ENCODE measurements around the gene IKZF1. TPM values are rescaled to one million over a fixed set of nuclear protein-coding genes. Genes with fewer than 3 reads are reported as not detected.
"Not testable (repeated sequence)": the region's sequence is repeated elsewhere in the genome, so short reads cannot be mapped to it uniquely, and the experiment has no call there.

The IKZF1 gene
- total RNA-seq, 1 experiment from 2014 or later: not detected

DNA sequence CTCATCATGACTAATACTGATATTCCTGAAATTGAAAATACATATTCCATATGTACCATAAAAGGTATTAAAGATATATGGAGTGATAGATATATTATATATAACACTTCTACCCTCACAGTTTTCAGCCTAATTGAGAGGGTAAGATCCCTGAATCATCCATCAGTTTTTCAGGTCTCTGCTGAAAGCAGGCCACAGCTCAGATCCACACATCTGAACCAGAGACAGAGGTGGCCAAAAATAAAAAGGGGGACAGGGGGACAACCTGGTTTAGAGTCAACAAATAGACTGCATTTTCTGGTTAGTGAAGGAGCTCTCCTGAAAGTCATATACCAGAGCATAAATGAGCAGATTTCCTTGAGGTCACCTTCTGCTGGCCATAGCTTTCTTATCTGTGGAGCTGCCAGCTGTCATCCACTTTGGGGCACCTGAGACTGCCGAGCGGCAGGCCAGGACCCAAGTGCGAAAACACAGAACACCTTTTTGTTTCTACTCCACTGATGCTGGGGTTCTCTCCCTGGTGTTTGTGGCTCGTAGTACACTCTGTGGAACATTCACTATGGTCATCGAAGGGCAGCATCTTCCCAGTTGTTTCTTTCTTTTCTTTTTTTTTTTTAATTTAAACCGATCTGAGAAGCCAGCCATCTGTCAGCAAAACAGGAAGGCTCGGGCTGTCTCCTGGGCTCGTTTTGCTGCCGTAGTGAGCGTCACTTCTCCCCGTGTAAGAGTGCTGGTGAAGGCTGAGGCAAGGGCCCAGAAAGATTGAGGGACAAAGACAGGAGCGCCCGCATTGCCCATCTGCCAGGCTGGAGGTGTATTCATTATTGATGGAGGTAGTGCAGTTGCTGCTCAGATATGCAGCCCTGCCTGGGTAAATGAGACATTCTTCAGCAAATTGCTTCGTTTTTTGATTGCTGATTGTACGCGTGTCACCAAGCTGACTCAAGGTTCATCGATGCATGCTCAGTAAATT, 13.5 kb downstream of the IKZF1 start:
- in situ Hi-C loops (cut with HindIII; ENCODE audit: low pct_unique_long_range_greater_than_20kb, low sequenced_read_pairs): no loop called here
- DNase-seq (ENCODE audit: low read depth, low spot score): no peak

GRCh38 chr7:50321487-50322067, 17.1 kb downstream of the IKZF1 start:
- no peak for DNase-seq (ENCODE audit: low read depth, low spot score)
- in situ Hi-C loops (cut with HindIII; ENCODE audit: low pct_unique_long_range_greater_than_20kb, low sequenced_read_pairs): no loop called here

DNA sequence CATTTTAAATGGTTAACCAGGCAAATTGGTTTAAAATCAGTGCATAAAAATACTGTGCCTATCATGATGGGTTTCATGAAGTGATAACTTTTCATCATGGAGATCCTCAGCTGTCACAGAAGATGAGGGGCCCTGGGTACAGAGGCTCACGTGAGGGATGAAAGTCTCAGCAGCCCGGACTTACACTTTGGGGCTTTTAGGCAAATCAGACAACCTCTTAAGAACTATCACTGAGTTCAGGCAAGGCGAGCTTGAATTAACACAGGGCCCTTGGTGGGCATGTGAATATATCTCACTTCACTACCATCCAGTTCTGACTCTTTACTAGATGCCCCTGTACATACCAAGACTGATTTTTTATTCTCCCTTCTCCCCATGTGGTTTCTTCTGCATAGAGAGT, 19.6 kb downstream of the IKZF1 start:
- no peak for DNase-seq (ENCODE audit: low read depth, low spot score)
- in situ Hi-C loops (cut with HindIII; ENCODE audit: low pct_unique_long_range_greater_than_20kb, low sequenced_read_pairs): no loop called here

DNA sequence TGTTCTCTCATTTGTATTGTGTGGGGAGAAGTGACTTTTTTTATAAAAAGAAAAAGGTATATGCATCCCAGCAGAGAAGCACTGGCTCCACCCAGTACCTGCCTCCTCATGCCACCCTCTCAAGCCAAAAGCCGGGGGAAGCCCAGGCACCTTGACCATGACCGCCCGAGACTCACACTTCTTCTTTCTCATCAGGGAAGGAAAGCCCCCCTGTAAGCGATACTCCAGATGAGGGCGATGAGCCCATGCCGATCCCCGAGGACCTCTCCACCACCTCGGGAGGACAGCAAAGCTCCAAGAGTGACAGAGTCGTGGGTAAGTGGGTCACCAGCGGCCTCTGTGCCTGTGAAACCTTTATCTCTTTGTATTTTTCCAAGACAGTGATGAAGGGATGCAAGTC, 22.9 kb downstream of the IKZF1 start:
- no peak for DNase-seq (ENCODE audit: low read depth, low spot score)

DNA sequence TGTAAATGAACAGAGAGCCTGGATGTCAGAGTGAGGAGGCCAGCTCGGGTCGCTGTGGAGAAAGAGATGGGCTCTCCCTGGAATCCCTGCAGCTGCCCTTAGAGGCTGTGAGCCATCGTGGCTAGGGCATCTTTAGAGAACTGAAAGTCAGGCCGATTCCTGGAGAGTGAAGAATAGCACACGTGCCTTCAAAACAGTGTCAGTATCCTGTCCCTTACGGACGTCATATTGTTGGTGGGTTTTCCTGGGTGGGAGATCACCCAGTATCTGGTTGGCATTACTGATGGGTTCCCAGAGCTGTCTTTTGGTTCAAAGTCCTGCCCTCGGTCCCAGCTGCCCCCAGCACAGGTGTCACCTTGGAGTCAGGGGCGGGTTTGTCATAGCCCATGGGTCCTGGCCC, 25.3 kb downstream of the IKZF1 start:
- in situ Hi-C loops (cut with HindIII; ENCODE audit: low pct_unique_long_range_greater_than_20kb, low sequenced_read_pairs): no loop called here
- DNase-seq (ENCODE audit: low read depth, low spot score): no peak

More for the DNA sequence above, 22.9 kb downstream of the IKZF1 start:
- in situ Hi-C loops (cut with HindIII; ENCODE audit: low pct_unique_long_range_greater_than_20kb, low sequenced_read_pairs): no loop called here

DNA sequence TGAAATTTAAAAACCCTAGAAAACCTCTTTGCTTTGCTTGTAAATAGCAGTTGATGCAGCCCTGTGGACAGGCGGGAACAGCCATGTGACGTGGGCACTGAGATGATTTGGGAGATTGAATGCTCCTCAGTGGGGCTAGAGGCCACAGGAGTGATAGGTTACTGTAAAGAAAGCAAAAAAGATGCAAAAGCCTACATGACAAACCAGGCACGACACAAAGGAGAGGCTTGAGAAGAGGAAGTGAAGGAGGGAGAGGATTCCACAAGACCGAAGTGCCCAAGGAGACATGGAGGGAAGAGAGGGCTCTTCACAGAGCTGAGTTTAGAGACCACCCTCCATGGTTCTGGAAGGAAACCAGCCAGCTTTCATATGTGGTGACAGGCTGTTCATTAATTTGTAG, 25.7 kb downstream of the IKZF1 start:
- DNase-seq (ENCODE audit: low read depth, low spot score): no peak
- in situ Hi-C loops (cut with HindIII; ENCODE audit: low pct_unique_long_range_greater_than_20kb, low sequenced_read_pairs): no loop called here

DNA sequence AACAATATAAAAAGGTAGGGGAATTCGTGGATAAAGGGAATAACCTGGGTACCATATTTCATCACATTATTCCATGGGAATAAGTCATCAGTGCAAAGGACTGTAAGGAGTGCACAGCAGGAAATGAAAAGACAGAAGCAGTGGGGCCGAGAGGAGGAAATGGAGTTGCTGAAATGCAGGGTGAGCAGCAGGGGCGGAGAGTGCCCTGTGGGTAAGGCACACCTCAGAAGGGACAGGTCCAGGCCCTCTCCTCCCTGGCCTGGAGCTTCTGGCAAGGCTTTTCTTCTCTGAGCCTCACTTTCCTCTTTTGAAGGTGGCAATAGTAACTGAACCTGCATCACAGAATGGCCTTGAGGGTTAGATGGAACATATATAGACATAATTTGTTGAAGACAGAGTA, 26.2 kb downstream of the IKZF1 start:
- no peak for DNase-seq (ENCODE audit: low read depth, low spot score)
- in situ Hi-C loops (cut with HindIII; ENCODE audit: low pct_unique_long_range_greater_than_20kb, low sequenced_read_pairs): no loop called here

- in situ Hi-C loops (cut with HindIII; ENCODE audit: low pct_unique_long_range_greater_than_20kb, low sequenced_read_pairs): no loop called here
- no peak for DNase-seq (ENCODE audit: low read depth, low spot score)
Measured at GRCh38 chr7:50331564-50332208, 27.2 kb downstream of the IKZF1 start.

- no peak for DNase-seq (ENCODE audit: low read depth, low spot score)
- in situ Hi-C loops (cut with HindIII; ENCODE audit: low pct_unique_long_range_greater_than_20kb, low sequenced_read_pairs): no loop called here
Measured at GRCh38 chr7:50332241-50333165, 28.0 kb downstream of the IKZF1 start.

DNA sequence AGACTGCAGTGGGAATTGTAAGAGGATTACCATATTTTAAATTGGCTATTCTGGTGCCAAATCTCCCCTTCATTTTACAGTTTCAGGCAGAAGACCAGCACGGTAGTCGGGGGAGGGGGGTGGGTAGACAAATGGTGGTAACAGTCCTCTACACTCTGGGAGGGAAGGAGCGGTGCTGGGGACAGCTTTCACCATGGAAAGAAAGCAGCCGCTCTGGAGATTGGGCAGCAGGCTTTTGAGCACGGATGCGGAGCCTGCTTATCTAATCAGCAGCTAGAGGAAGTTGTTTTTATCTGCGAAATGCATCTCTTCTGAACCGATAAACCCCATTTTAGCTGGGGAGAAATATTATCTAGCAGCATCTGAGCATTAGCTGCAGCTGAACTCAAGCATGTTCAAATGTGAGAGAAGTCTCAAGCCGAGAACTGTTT, 28.7 kb downstream of the IKZF1 start:
- no peak for DNase-seq (ENCODE audit: low read depth, low spot score)
- in situ Hi-C loops (cut with HindIII; ENCODE audit: low pct_unique_long_range_greater_than_20kb, low sequenced_read_pairs): no loop called here

GRCh38 chr7:50334341-50334994, 30.0 kb downstream of the IKZF1 start:
- no peak for DNase-seq (ENCODE audit: low read depth, low spot score)
- in situ Hi-C loops (cut with HindIII; ENCODE audit: low pct_unique_long_range_greater_than_20kb, low sequenced_read_pairs): no loop called here

DNA sequence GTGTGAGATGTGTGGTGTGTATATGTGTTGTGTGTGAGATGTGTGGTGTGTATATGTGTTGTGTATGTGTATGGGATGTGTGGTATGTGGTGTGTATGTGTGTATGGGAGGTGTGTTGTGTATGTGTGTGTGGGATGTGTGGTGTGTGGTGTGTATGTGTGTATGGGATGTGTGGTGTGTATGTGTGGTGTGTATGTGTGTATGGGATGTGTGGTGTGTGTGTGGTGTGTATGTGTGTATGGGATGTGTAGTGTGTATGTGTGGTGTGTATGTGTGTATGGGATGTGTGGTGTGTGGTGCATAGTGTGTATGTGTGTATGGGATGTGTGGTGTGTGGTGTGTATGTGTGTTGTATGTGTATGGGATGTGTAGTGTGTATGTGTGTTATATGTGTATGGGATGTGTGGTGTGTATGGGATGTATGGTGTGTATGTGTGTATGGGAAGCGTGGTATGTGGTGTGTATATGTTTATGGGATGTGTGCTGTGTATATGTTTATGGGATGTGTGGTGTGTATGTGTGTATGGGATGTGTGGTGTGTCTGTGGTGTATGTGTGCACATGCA, 30.8 kb downstream of the IKZF1 start:
- no peak for DNase-seq (ENCODE audit: low read depth, low spot score)
- in situ Hi-C loops (cut with HindIII; ENCODE audit: low pct_unique_long_range_greater_than_20kb, low sequenced_read_pairs): no loop called here

GRCh38 chr7:50335795-50336754, 31.6 kb downstream of the IKZF1 start:
- in situ Hi-C loops (cut with HindIII; ENCODE audit: low pct_unique_long_range_greater_than_20kb, low sequenced_read_pairs): no loop called here
- no peak for DNase-seq (ENCODE audit: low read depth, low spot score)

DNA sequence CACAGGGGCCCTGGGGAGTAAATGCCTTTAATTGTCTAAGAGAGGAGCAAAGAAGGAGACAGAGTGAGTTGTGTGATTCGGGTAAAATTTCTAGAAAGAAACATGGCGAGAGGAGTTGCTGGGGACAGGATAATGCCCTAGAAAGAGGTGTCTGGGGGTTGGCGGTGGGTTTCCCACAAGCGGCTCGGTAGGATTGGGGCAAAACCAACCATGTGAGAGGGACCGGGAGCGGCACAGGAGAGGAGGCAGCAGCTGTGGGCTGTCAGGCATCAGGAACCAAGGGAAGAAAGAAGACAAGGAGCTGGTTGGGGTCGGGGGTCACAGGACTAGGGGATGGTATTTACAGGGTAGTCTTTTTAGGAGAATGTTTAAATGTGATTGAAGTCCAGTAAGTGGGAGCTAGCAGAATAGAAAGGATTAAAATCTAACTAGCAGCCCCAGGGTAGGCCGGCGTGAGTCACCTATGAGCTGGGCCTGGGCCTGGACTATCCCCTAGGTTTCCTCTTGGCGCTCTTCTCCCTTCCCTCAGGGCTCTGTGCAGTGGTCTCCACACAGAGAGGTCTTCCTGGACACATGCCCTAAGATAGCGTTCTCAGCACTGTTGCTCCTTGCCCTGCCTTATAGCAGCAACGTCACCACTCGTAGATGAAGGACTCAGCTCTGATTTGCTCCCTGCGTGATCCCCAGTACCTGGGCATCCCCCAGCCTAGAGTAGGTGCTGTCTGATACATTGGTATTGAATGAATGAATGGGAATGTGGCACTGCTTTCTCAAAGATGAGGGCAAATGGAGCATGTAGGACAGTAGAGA, 32.6 kb downstream of the IKZF1 start:
- DNase-seq (ENCODE audit: low read depth, low spot score): no peak
- in situ Hi-C loops (cut with HindIII; ENCODE audit: low pct_unique_long_range_greater_than_20kb, low sequenced_read_pairs): no loop called here

DNA sequence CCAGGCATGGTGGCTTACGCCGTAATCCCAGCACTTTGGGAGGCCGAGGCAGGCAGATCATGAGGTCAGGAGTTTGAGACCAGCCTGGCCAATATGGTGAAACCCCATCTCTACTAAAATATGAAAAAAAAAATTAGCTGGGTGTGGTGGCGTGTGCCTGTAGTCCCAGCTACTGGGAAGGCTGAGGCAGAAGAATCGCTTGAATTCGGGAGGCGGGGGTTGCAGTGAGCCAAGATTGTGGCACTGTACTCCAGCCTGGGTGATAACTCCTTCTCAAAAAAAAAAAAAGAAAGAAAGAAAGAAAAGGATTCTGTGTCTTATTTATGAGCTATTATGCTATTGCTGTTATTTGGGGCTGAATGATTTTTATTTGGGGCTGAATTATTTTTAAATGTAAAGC, 35.0 kb downstream of the IKZF1 start:
- in situ Hi-C loops (cut with HindIII; ENCODE audit: low pct_unique_long_range_greater_than_20kb, low sequenced_read_pairs); DNase-seq (ENCODE audit: low read depth, low spot score): not testable (repeated sequence)

Data from SK-MEL-5 (cell line).